HG02642 (cell line): ENCODE results near the gene ABCC8.

Experiments
- ATAC-seq: cut with Tn5 transposase; IDR thresholded peaks from one replicate; pipeline ENCODE4 v1.9.1; 2021; ENCODE audit warnings: mild to moderate bottlenecking; ENCODE audit not compliant: unreplicated experiment, poor library complexity

Gene ABCC8

GRCh38 chr11:17410606-17411379, 65.9 kb downstream of the ABCC8 start:
- no peak for ATAC-seq

GRCh38 chr11:17408641-17409040, 68.0 kb downstream of the ABCC8 start:
- ATAC-seq: no peak

GRCh38 chr11:17408026-17408425, 68.6 kb downstream of the ABCC8 start:
- no peak for ATAC-seq

GRCh38 chr11:17407575-17407974, 69.1 kb downstream of the ABCC8 start:
- ATAC-seq: no peak

GRCh38 chr11:17406818-17407149, 69.9 kb downstream of the ABCC8 start:
- ATAC-seq: no peak

- no peak for ATAC-seq
Observed at GRCh38 chr11:17406082-17406817, 70.4 kb downstream of the ABCC8 start.

- ATAC-seq: no peak
Observed at GRCh38 chr11:17405232-17406005, 71.2 kb downstream of the ABCC8 start.

- ATAC-seq: no peak
Observed at GRCh38 chr11:17403980-17404759, 72.5 kb downstream of the ABCC8 start.

- no peak for ATAC-seq
Observed at GRCh38 chr11:17402486-17402885, 74.2 kb downstream of the ABCC8 start.

GRCh38 chr11:17401841-17402240, 74.8 kb downstream of the ABCC8 start:
- ATAC-seq: no peak

GRCh38 chr11:17401316-17401715, 75.3 kb downstream of the ABCC8 start:
- ATAC-seq: no peak

- no peak for ATAC-seq
Observed at GRCh38 chr11:17400048-17400775, 76.4 kb downstream of the ABCC8 start.

GRCh38 chr11:17399236-17399635, 77.4 kb downstream of the ABCC8 start:
- ATAC-seq: no peak

- no peak for ATAC-seq
Observed at GRCh38 chr11:17397311-17398002, 79.2 kb downstream of the ABCC8 start.

GRCh38 chr11:17396598-17397310, 79.9 kb downstream of the ABCC8 start:
- ATAC-seq: no peak

- ATAC-seq: no peak
Observed at GRCh38 chr11:17395978-17396377, 80.7 kb downstream of the ABCC8 start.

GRCh38 chr11:17395554-17395961, 81.1 kb downstream of the ABCC8 start:
- ATAC-seq: no peak

- ATAC-seq: no peak
Observed at GRCh38 chr11:17394743-17395390, 81.8 kb downstream of the ABCC8 start.
